K562 (cell line): ENCODE results near the gene KCTD13. TPM values are rescaled to one million over a fixed set of nuclear protein-coding genes. Genes with fewer than 3 reads are reported as not detected.

Source experiments
- ATAC-seq: fragments of 200-7000 bp; cut with Tn5 transposase; 3 replicates; pipeline ENCODE4 v1.9.1; 2020; ENCODE audit warnings: moderate library complexity
- BruUV-seq: library from RNA; stranded (reverse); fragments of 400-500 nt; replicated peaks from 2 replicates; lab custom pipeline; 2021; lab: Mats Ljungman, UMichigan
- CTCF ChIA-PET: fragments of 300-600 bp; formaldehyde crosslinking; extraction: SDS; loops from one replicate; lab custom pipeline; 2021; ENCODE audit warnings: low intra/inter-chr PET ratio; lab: Yijun Ruan, JAX
- POLR2A ChIA-PET: fragments of 300-600, 350-650 bp; sonication (Branson Sonifier 250); formaldehyde crosslinking; extraction: SDS; loops from one replicate; lab custom pipeline; 2021; ENCODE audit warnings: antibody characterized with exemption, inconsistent platforms; lab: Yijun Ruan, JAX
- DNase-seq, 4 experiments: peaks; one replicate each; pipeline versions ENCODE4 v3.0.0 to v3.0.0-alpha.2; 2011 to 2018; ENCODE audit warnings: low spot score in 3 of 4, mixed read lengths in 3 of 4; ENCODE audit errors: extremely low read depth in 1 of 4
- FAIRE-seq: peaks from 2 replicates; lab custom pipeline; 2011; peaks lifted over from hg19 to GRCh38; lab: Jason Lieb, UNC
- H2AFZ ChIP-seq: 2 replicates; pipeline ENCODE4 v1.6.0; 2011; ENCODE audit warnings: low read depth, low read length, control low read depth, inconsistent platforms
- H3K27ac ChIP-seq: fragments of 200-600 bp; 3 replicates; pipeline ENCODE4 v1.8.0; 2011; ENCODE audit warnings: low read depth, mild to moderate bottlenecking, control low read depth, inconsistent platforms, low read length, moderate library complexity, mixed read lengths; ENCODE audit errors: extremely low read depth
- H3K27me3 ChIP-seq, 2 experiments: fragments of 300-600 bp in 1 of 2; 2 replicates in 1 of 2; 3 replicates in 1 of 2; pipeline versions ENCODE4 v1.6.0 to v1.8.0; 2011; ENCODE audit warnings: inconsistent platforms in 2 of 2, low read length in 2 of 2, mild to moderate bottlenecking in 1 of 2, mixed read lengths in 1 of 2, moderate library complexity in 1 of 2; ENCODE audit not compliant: control insufficient read depth in 2 of 2, insufficient read depth in 2 of 2
- H3K36me3 ChIP-seq: fragments of 300-600 bp; 3 replicates; pipeline ENCODE4 v1.8.0; 2011; ENCODE audit warnings: mild to moderate bottlenecking, low read length, inconsistent platforms; ENCODE audit not compliant: control insufficient read depth, insufficient read depth
- H3K4me1 ChIP-seq, 2 experiments: fragments of 200-600 bp in 1 of 2; replicated peaks in 1 of 2; 2 replicates in 1 of 2; 3 replicates in 1 of 2; pipeline versions ENCODE4 v1.5.1 to v1.8.0; 2011; ENCODE audit warnings: inconsistent platforms in 2 of 2, low read length in 2 of 2, mild to moderate bottlenecking in 1 of 2, mixed read lengths in 1 of 2, moderate library complexity in 1 of 2; ENCODE audit not compliant: control insufficient read depth in 2 of 2, insufficient read depth in 2 of 2
- H3K4me2 ChIP-seq: 2 replicates; pipeline ENCODE4 v1.6.1; 2011; ENCODE audit warnings: low read length, control low read depth, inconsistent platforms, mixed read lengths; ENCODE audit not compliant: insufficient read depth
- H3K4me3 ChIP-seq: fragments of 200-600 bp; sonication (generic), shearing (Covaris generic); 2 replicates; pipeline ENCODE4 v1.5.1; 2016; ENCODE audit warnings: control low read depth, inconsistent platforms
- H3K79me2 ChIP-seq: fragments of 200-600 bp; 3 replicates; pipeline ENCODE4 v1.8.0; 2011; ENCODE audit warnings: low read length, inconsistent platforms; ENCODE audit not compliant: control insufficient read depth, insufficient read depth
- H3K9ac ChIP-seq, 2 experiments: 2 replicates each; pipeline versions ENCODE4 v1.6.0 to v1.6.1; 2011; ENCODE audit warnings: low read depth in 2 of 2, low read length in 2 of 2, control low read depth in 1 of 2, inconsistent platforms in 1 of 2, mild to moderate bottlenecking in 1 of 2, mixed read lengths in 1 of 2; ENCODE audit not compliant: insufficient read depth in 1 of 2
- H3K9me1 ChIP-seq: one replicate; pipeline ENCODE4 v1.6.0; 2011; ENCODE audit warnings: inconsistent platforms, mild to moderate bottlenecking, low read length, moderate library complexity; ENCODE audit not compliant: control insufficient read depth, insufficient read depth
- H3K9me3 ChIP-seq: replicated peaks from 2 replicates; pipeline ENCODE4 v1.5.1; 2011; ENCODE audit warnings: low read depth, low read length, inconsistent platforms; ENCODE audit not compliant: control insufficient read depth, insufficient read depth
- H4K20me1 ChIP-seq: replicated peaks from 2 replicates; pipeline ENCODE4 v1.6.1; 2011; ENCODE audit warnings: low read length, inconsistent platforms, mixed read lengths; ENCODE audit not compliant: control insufficient read depth, insufficient read depth
- CBX8 ChIP-seq: fragments of 200-600 bp; sonication (generic); IDR thresholded peaks from 2 replicates; pipeline ENCODE4 v1.6.1; 2012; ENCODE audit warnings: borderline replicate concordance, mixed run types, low read depth, mild to moderate bottlenecking, moderate library complexity, mixed read lengths, low read length, control low read depth, inconsistent platforms; ENCODE audit not compliant: poor library complexity, severe bottlenecking; ENCODE audit errors: extremely low read depth
- HNRNPK ChIP-seq: fragments of 200-400 bp; formaldehyde crosslinking; IDR thresholded peaks from one replicate; pipeline ENCODE4 v1.6.1; 2018; ENCODE audit warnings: mild to moderate bottlenecking, low read depth, low read length; ENCODE audit not compliant: poor library complexity, severe bottlenecking
- MBD1 ChIP-seq: fragments of 250-450 bp; sonication (Bioruptor Pico); IDR thresholded peaks from 2 replicates; pipeline ENCODE4 v1.8.0; 2022; ENCODE audit warnings: inconsistent platforms
- POLR2G ChIP-seq: fragments of 200-400 bp; formaldehyde crosslinking; IDR thresholded peaks from 2 replicates; pipeline ENCODE4 v1.6.1; 2017; ENCODE audit warnings: low read depth, mild to moderate bottlenecking, antibody characterized with exemption, low read length, moderate library complexity
- ZKSCAN1 ChIP-seq: fragments of 150-350 bp; IDR thresholded peaks from 2 replicates; pipeline ENCODE4 v1.6.1; 2016; ENCODE audit warnings: low read depth, low read length
- ZNF263 ChIP-seq: sonication (generic); formaldehyde crosslinking; IDR thresholded peaks from 2 replicates; pipeline ENCODE4 v1.8.0; 2022; ENCODE audit warnings: mild to moderate bottlenecking, missing genetic modification reagents, borderline replicate concordance
- ZNF347 ChIP-seq: fragments of 450-650 bp; formaldehyde crosslinking; IDR thresholded peaks from 2 replicates; pipeline ENCODE4 v1.4.0; 2020; ENCODE audit warnings: low read depth, mild to moderate bottlenecking, moderate library complexity
- WGBS: fragments of 100-300 bp; shearing (Covaris generic); methylation state at CpG from one replicate; pipeline ENCODE4 v1.1.6; 2016; ENCODE audit warnings: low coverage, mixed read lengths; ENCODE audit not compliant: insufficient coverage; ENCODE audit errors: missing lambda C conversion rate; 5-methylcytosine and 5-hydroxymethylcytosine counted together
- in situ Hi-C: fragments of 300-500 bp; cut with MboI; formaldehyde crosslinking; loops from 4 replicates; pipeline ENCODE4 v1.15.0; 2018; ENCODE audit warnings: inconsistent platforms, mixed read lengths
- intact Hi-C: fragments of 100-400 bp; cut with micrococcal nuclease; formaldehyde crosslinking; loops from 2 replicates; pipeline ENCODE4 v1.14.2; 2022
- polyA plus RNA-seq, 8 experiments: library from polyadenylated mRNA; depleted of rRNA in 4 of 8; stranded (reverse) in 5 of 8; unstranded in 3 of 8; fragments of >200 nt; fragmentation: Nextera tagmentation in 2 of 8; fragmentation: Illumina TruSeq in 1 of 8; extraction: Ambion mirVana in 2 of 8; extraction: Trizol in 1 of 8; gene quantifications; 2 replicates each; pipeline versions ENCODE4 v1.2.1 to v1.2.3, GENCODE V29; 2011 to 2014; ENCODE audit warnings: inconsistent platforms in 1 of 8, missing spikeins in 1 of 8
- total RNA-seq, 7 experiments: library from RNA; depleted of rRNA in 6 of 7; stranded (reverse); fragments of >200 nt in 6 of 7; fragmentation: Illumina TruSeq in 2 of 7; extraction: Trizol in 2 of 7; gene quantifications; 2 replicates each; pipeline versions ENCODE4 v1.2.1 to v1.2.3, GENCODE V29; 2011 to 2021; ENCODE audit warnings: low replicate concordance in 1 of 7
- TF ChIP-seq, protein P1 (sequence below), 2 experiments: fragments of 450-650 bp; formaldehyde crosslinking in 1 of 2; IDR thresholded peaks; 2 replicates each; pipeline versions ENCODE4 v1.4.0 to v1.6.1; 2014 to 2020; ENCODE audit warnings: mild to moderate bottlenecking in 2 of 2, borderline replicate concordance in 1 of 2, low read depth in 1 of 2

The KCTD13 gene
- total and polyA plus RNA-seq, 9 of the 15 experiments (the other 6 are each of a cell fraction or from before 2014, with no cell fraction given): 1.0 to 20.6 (median 9.8) TPM

DNA sequence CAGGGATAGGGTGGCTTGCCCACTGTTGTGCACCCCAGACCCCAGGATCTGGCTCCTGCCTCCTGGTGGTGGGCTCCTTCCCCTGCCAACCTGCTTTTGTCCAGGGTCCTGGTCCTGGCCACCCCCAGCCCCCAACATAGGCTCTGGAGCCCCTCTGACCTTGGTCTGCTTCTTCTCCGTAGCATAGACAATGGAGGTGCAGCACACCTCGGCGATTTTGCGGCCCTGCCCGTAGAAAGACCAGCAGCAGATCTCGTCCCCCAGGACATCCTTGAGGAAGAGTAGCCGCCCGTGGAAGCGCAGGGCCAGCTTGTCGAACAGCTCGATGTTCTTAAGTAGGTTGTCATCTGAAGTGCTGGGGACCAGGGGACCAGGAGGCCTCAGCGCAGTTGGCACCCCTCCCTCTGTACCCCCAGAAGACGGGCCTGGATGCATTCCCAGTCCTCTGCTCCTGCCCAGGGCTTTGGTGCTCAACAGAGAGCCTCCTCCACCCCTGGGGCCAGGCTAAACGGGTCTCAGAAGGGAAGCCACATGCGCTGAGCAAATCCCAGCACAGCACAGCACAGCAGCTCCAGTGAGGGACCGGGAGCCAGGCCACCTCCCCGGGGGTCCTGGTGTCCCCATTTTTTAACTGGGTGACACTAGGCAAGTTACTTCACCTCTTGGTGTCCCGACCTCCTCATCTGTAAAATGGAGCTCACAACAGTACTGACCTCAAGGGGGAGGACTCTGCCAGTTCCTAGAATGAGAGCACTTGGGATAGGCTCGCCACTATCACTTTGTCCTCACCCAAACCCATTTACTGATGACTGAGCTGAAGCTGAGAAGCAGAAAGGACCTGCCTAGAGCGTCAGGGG lies 15.0 kb downstream of the KCTD13 start:
- Histone ChIP-seq H3K27ac (no peak overlapping the region), H2AFZ (no peak overlapping the region), H3K4me1 (peaks cover 0 to 16% of the 10 kb centered on the region in 2 experiments; a peak in 2 of 5 replicates), H3K9ac (peak overlapping the region in 1 of 2 experiments; percentile 68; a peak in 2 of 4 replicates), H3K4me3 (no peak overlapping the region), H3K9me1 (no peaks in the 10 kb centered on the region), H3K79me2 (no peaks in the 10 kb centered on the region), H3K27me3 (no peaks in the 10 kb centered on the region), H4K20me1 (no peaks in the 10 kb centered on the region), H3K36me3 (peaks cover 8% of the 10 kb centered on the region; the same call in 1 of the 3 replicates), H3K4me2 (no peak overlapping the region), H3K9me3 (no peaks in the 10 kb centered on the region)
- peak in 1 of 4 experiments; percentile 28 for DNase-seq
- FAIRE-seq: no peak
- WGBS: 68% methylated on average over 19 of the region's 20 CpGs
- intact Hi-C loops (no loop called here), in situ Hi-C loops (no loop called here)
- no TSS peak for BruUV-seq
- peak; percentile 69 for ATAC-seq
- ChIA-PET POLR2A (interaction anchor here (0.6 to 1.2 kb wide), 3 partner anchors 9 to 15 kb away, joined by 3 to 5 read pairs (median 4); partner anchors contain the start of gene KCTD13), CTCF (interaction anchor here (0.6 kb wide), 1 partner anchor 108 kb away, joined by 4 read pairs; no protein-coding TSS in a partner anchor)
- TF ChIP-seq, protein P1, sequence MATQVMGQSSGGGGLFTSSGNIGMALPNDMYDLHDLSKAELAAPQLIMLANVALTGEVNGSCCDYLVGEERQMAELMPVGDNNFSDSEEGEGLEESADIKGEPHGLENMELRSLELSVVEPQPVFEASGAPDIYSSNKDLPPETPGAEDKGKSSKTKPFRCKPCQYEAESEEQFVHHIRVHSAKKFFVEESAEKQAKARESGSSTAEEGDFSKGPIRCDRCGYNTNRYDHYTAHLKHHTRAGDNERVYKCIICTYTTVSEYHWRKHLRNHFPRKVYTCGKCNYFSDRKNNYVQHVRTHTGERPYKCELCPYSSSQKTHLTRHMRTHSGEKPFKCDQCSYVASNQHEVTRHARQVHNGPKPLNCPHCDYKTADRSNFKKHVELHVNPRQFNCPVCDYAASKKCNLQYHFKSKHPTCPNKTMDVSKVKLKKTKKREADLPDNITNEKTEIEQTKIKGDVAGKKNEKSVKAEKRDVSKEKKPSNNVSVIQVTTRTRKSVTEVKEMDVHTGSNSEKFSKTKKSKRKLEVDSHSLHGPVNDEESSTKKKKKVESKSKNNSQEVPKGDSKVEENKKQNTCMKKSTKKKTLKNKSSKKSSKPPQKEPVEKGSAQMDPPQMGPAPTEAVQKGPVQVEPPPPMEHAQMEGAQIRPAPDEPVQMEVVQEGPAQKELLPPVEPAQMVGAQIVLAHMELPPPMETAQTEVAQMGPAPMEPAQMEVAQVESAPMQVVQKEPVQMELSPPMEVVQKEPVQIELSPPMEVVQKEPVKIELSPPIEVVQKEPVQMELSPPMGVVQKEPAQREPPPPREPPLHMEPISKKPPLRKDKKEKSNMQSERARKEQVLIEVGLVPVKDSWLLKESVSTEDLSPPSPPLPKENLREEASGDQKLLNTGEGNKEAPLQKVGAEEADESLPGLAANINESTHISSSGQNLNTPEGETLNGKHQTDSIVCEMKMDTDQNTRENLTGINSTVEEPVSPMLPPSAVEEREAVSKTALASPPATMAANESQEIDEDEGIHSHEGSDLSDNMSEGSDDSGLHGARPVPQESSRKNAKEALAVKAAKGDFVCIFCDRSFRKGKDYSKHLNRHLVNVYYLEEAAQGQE (IDR thresholded peaks at IDR 0.05; ENCODE audit: borderline replicate concordance): peak; percentile 21; the same call in 1 of the 2 replicates
- TF ChIP-seq, protein P1 (CRISPR knock-in tag; IDR thresholded peaks at IDR 0.05; ENCODE audit: low read depth): no peak
- no peak for TF ChIP-seq ZNF347 (CRISPR knock-in tag)
- peak; percentile 38; the same call in 1 of the 2 replicates for TF ChIP-seq POLR2G
- TF ChIP-seq CBX8: no peak
- TF ChIP-seq ZNF263 (CRISPR knock-in tag): peak; percentile 70
- TF ChIP-seq ZKSCAN1: no peak
- TF ChIP-seq MBD1 (CRISPR knock-in tag): no peak
- no peak for TF ChIP-seq HNRNPK
